ENCODE data around the gene MRPL48.
"Not testable (repeated sequence)": the region's sequence is repeated elsewhere in the genome, so short reads cannot be mapped to it uniquely, and the experiment has no call there.

MRPL48 gene

GRCh38 chr11:73781303-73781702 lies 6.4 kb upstream of the MRPL48 start:
- DNase-seq = no peak

GRCh38 chr11:73783483-73784020 lies 4.1 kb upstream of the MRPL48 start:
- no peak for DNase-seq

- no peak for DNase-seq
Observed at GRCh38 chr11:73784080-73784634, 3.5 kb upstream of the MRPL48 start.

DNA sequence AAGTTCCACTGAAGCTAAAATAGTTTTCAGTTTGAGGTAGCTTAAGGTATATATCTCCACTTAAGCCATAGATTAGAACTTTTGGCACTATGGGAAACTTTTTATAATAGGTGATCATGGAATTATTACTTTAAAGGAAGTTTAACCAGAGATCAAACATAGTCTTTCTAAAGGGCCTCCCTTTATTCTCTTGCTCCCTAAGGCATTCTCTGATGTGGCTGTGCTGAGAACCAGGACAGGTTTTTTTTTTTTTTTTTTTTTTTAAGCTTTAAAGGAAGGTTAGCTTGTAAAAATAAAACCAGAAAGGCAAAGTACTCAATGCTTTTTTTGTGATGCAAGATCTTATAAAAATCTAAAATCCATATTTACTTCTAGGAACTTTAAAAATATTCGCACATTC lies 2.9 kb upstream of the MRPL48 start:
- DNase-seq = no peak

DNA sequence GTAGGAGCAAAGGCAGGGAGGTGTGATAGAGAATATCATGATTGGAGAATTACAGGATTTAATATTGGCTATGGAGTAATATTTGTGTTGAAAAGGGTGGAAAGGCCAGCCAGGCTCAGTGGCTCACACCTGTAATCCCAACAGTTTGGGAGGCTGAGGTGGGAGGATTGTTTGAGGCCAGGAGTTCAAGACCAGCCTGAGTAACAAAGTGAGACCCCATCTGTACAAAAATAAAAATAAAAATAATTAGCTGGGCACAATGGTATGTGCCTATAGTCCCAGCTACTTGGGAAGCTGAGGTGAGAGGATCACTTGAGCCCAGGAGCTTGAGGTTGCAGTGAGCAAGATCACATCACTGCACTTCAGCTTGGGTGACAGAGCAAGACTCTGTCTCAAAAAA lies 2.2 kb upstream of the MRPL48 start:
- DNase-seq = not testable (repeated sequence)

GRCh38 chr11:73787051-73787642 lies 527 bp upstream of the MRPL48 start:
- no peak for DNase-seq

- no peak for DNase-seq
Observed at GRCh38 chr11:73789279-73789670, 1.6 kb downstream of the MRPL48 start.

GRCh38 chr11:73792584-73792983 lies 4.9 kb downstream of the MRPL48 start:
- DNase-seq = no peak

DNA sequence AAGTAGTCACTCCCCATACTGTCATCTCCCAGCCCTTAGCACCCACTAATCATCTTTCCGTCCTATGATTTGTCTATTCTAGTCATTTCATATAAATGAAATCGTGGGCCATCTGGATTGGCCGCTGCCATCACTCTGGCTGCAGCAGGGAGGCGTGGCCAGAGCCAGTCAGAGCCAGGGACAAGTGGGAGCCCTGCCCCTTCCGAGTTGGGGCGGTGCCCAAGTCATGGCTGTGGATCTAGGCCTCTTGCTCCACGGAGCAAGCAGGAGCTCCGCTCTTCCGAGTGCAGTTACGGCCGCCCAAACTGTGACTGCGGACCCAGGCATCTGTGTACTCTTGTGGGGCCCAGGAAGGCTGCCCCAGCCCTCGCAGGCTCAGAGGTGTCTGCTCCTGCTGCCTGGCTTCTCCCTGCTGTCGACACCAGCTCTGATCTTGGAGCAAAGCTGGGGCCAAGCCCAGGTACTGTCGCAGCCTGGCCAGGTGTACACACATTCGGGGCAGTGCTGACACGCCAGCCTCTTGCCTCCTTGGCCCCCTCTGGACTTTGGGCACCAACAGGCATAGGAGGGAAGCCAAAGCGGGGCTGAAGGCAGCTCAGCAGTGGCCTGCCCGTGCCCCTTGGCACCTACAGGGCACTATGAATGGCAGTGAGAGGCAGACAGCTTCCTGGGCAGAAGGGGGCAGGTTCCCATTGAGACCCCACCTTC lies 8.4 kb downstream of the MRPL48 start:
- DNase-seq = no peak

GRCh38 chr11:73797457-73797856 lies 9.8 kb downstream of the MRPL48 start:
- no peak for DNase-seq

DNA sequence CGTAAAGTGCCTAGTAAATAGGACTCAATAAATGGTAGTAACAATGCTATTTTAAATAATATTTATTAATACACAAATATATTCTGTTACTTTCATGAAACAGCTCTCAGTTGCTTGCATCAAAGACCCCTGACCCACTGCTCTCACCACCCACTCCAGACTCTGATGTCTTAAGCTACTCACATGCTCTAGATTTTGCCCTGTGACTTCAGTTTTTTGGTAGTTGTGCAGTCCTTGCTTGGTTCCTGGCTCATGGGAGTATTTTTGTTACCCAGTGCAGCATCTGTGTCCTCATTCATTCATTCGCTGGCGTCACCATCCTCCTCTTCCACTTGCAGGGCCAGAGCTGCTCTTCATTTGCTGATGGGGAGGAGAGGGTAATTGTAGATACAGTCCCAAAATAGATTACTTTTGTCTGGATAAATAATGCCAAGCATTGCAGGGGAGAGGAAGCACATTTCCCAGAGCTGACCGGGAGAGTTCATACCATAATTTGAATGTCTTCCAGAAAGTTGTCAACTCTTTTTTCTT lies 12.7 kb downstream of the MRPL48 start:
- DNase-seq = no peak

DNA sequence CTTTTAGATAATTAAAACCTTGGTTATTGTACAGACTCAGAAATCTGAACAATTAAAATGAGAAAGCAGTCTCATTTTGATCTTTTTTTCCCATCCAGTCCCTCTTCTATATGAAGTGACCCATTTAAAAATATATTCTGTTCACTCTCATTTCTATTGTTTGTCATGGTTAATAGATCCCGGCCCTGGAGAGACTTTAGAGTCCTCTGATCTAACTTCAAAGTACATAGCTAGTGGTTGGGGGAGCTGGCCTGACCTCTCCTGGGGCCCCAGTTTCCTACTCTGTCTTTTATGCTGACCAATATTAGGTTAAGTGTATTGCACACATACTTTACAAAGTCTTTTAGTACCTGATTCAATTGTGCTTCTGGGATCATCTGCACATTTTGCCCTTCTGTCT lies 13.5 kb downstream of the MRPL48 start:
- DNase-seq = no peak

- no peak for DNase-seq
Observed at GRCh38 chr11:73804712-73805111, 17.0 kb downstream of the MRPL48 start.

DNA sequence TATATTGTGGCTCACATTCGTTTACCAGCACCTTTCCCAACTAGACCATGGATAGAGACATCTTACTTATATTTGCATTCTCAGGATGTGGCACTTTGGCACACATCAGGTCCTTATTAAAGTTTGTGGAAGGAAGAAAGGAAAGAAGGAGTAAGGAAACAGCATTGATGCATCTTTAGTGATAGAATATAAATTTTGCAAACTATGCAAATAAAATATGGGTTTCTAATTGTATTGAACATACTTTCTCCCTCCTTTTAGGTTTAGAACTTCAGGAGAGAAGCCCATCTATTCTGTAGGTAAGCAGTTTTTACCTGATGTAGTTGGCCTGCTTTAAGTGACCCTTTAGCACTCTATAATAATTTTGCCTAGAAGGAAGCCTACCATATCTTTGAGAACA lies 20.4 kb downstream of the MRPL48 start:
- no peak for DNase-seq

DNA sequence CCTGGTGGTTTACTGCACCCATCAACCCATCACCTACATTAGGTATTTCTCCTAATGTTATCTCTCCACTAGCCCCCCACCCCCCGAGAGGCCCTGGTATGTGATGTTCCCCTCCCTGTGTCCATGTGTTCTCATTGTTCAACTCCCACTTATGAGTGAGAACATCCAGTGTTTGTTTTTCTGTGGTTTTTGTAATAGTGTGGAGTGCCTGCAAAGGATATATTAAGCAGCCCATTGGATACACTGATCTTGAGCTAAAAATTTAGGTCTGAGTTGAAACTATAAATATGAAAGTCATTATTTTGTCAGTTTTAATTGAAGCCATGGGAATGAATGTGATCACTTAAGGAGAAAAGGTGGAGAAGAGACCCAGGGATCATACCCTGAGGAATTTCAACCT lies 23.0 kb downstream of the MRPL48 start:
- DNase-seq = no peak

- no peak for DNase-seq
Observed at GRCh38 chr11:73812234-73812633, 24.6 kb downstream of the MRPL48 start.

- no peak for DNase-seq
Observed at GRCh38 chr11:73814812-73815211, 27.1 kb downstream of the MRPL48 start.

- no peak for DNase-seq
Observed at GRCh38 chr11:73818846-73819245, 31.2 kb downstream of the MRPL48 start.

DNA sequence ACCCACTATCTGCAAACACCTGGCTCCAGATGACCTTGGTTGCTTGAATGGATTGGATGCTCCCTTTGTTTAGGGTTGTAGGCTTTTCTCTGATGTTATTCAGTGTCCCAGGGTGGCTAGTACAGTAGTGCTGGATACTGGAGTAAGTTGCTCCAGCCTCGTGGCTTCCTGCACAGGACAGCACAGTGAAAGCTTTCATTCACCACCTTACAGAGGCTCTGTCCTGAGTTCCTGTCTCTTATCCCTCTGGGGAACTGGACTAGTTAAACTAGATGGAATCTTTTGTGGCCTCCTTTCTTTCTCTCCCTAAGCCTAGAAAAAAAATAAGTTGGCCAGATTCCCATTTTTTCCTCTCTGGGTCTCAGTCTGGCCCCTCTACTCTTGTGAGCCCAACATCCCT lies 42.6 kb downstream of the MRPL48 start:
- no peak for DNase-seq

GRCh38 chr11:73833067-73833466 lies 45.4 kb downstream of the MRPL48 start:
- no peak for DNase-seq

- DNase-seq = no peak
Observed at GRCh38 chr11:73838443-73839122, 50.9 kb downstream of the MRPL48 start.

DNA sequence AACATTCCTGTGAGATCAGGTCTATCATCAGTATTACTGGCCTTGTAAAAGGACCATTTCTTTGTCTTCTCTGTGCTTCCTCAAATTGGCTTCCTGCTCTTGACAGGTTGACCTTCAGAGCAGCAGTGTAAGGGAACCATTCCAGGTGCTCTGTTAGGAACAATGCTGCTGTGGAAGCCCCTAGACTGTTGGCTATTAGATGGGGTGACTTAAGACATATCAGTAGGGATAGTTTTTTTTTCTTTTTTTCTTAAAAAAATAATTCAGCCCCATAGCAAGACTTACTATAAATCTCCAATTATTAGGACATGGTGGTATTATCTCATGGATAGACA lies 51.4 kb downstream of the MRPL48 start:
- no peak for DNase-seq

GRCh38 chr11:73851046-73851764 lies 63.5 kb downstream of the MRPL48 start:
- no peak for DNase-seq

Data from CD4-positive, alpha-beta T cell treated with Interleukin-4 for 4 hours (primary cell).